GM21723 (cell line): ENCODE measurements around the gene JAKMIP2.

Experiments
- ATAC-seq: cut with Tn5 transposase; IDR thresholded peaks from one replicate; pipeline ENCODE4 v1.9.1; 2021; ENCODE audit warnings: mild to moderate bottlenecking, moderate library complexity; ENCODE audit not compliant: unreplicated experiment

Gene JAKMIP2

DNA sequence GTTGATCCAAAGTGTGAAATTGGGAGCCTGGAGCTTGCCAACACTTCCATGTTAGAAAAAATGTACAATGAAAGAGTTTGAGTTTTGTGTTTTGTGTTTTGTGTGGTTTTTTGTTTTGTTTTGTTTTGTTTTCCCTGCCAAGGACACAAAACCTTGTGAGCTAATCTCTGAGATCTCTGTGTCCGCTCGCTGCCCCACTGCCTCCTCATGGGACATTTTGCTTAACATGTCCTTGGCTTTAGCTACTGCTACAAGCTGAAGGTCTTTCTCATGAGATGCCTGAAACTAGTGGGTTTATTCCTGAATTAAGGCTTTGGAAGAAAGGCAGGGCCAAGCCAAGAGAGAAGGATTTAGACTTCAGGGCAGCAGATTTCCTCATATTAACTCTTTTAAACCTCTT lies 7.3 kb upstream of the JAKMIP2 start:
- ATAC-seq, result no peak

DNA sequence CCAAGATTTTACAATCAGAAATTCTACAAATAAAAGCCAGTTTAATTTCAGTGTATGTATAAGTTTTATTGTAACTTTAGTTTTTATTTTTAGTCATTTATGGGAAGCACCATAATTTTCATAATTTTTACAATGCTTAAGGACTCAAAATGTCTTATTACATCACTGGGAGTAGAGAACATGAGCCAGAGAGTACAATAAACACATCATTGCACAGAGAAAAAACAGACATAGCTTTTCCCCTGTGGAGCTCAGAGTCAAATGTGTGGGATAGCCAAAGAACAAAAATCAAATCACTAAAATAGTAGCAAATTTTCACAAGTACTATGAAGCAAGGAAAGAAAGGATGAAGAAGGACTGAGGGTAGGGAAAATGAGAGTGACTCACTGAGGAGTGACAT lies 5.5 kb upstream of the JAKMIP2 start:
- ATAC-seq, result no peak

- ATAC-seq, result no peak
Measured at GRCh38 chr5:147786142-147786541, 3.6 kb upstream of the JAKMIP2 start.

DNA sequence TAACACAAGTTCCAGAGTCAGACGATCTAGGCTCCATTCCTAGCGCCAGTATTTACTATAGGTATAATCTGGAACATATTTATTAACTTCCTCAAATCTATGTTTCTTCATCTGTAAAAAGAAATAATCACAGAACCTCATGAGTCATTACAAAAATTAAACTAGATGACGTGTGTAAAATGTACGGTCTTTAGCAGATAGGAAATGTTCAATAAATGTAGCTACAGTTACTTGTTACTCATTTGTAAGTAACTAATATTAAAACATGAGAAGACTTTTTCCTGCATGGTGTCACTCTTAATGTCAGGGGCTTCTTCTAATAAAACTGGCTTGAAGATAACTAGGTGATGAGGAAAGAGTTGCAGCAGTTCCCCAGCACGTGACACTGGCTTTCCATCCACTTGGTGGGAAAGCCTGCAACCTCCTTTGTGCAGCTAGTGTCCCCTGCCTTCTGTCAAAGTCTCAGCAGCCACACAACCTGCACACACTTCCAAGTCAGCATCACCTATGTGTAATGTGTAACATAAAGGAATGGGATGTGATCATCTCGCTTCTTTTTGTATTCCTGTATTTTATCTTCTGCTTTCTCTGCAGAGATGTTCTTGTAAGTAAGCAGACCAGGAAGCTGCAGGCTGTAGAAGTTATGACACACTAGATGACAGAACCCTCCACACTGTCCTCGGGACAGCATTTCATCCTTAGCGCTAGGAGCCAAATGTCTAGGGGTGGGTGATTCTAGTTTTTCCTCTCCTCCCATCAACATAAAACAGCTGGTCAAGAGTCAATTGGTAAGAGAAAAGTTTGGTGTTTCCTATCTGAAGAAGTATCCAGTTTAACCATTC lies 1.8 kb upstream of the JAKMIP2 start:
- no peak for ATAC-seq

DNA sequence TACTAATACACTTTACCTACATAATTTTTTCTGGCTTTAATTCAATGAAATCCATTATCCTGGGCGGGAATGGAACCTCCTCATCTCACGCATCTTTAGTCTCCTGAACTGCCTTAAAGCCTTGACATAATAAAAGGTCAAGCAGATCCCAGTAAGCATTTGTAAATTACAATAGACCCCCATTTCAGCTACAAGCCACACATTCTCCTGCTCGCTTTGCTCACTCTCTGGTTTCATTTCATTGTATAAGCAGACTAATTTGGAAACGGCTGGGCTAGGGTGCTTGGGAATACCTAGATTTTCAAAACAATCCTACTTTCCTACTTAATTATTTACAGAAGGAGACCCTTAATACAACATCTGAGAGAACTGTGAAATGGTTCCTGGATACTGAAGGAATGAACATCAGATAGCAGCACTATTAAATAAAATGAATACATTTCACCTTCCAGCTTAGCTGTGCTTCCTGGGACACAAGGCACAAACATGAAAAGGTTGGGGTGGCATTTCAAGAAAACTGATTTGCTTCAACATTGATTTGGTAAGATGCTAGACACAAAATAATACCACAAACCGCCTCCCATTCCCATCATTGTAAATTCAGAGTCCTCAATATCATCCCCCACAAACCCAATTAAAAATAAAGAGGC lies 1.5 kb downstream of the JAKMIP2 start:
- no peak for ATAC-seq

DNA sequence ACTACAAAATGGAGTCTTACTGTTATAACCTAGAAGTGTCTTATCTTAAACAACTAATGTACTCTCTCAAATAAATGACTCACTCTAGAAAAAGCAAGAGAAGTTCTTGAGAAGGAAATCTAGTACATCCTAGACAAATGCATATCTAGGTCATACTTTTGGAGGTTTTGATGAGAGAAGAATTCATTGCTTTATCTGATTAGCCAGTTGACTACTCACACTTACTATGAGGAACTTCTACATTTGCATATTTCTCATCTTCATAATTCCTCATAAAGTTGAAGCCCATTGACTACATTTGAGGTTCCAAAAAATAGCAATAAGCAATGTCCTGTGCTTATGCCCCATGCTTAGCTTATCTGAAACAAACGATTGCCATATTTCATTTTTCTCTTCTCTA lies 2.8 kb downstream of the JAKMIP2 start:
- no peak for ATAC-seq

GRCh38 chr5:147776989-147777388 lies 5.5 kb downstream of the JAKMIP2 start:
- ATAC-seq, result no peak

GRCh38 chr5:147773587-147773986 lies 8.9 kb downstream of the JAKMIP2 start:
- no peak for ATAC-seq

- no peak for ATAC-seq
Measured at GRCh38 chr5:147773139-147773538, 9.4 kb downstream of the JAKMIP2 start.

- ATAC-seq, result no peak
Measured at GRCh38 chr5:147767048-147767447, 15.5 kb downstream of the JAKMIP2 start.

- ATAC-seq, result no peak
Measured at GRCh38 chr5:147763791-147764525, 18.6 kb downstream of the JAKMIP2 start.

GRCh38 chr5:147760086-147760875 lies 22.2 kb downstream of the JAKMIP2 start:
- ATAC-seq, result no peak

DNA sequence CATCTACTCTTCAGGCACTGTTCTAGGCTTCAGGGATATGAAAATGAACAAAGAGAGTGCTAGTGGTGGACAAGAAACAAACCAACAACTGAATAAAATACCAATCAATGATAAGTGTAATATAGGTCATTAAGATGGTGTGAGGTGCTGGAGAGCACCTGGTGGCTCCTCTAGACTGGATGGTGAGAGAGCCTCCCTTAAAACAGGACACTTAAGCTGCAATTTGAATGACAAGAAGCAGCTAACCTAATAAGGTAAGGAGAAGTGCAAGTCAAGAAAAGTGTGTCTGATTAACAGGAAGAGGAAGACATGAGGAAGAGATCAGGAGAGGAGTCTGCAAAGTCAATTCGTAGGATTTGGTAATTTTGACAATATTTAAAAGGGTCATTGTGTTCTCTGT lies 23.1 kb downstream of the JAKMIP2 start:
- ATAC-seq, result no peak

DNA sequence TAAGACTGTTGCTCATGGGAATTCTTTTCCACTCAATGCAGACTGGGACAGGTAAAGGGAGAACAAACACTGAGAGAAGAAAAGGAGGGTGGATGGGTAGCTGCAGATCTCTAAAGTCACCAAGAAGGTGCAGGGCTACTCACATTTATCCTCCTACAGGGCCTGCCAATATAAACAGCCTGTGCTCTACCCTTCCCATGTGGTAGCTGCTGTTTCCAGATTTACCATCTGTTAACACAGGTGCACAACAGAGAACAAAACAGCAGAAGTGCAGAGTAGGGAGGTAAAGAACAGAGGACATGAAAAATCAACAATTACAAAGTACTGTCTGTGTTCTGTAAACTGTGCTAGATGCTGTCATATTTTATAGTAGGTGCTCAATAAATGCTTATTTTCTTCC lies 26.0 kb downstream of the JAKMIP2 start:
- no peak for ATAC-seq

DNA sequence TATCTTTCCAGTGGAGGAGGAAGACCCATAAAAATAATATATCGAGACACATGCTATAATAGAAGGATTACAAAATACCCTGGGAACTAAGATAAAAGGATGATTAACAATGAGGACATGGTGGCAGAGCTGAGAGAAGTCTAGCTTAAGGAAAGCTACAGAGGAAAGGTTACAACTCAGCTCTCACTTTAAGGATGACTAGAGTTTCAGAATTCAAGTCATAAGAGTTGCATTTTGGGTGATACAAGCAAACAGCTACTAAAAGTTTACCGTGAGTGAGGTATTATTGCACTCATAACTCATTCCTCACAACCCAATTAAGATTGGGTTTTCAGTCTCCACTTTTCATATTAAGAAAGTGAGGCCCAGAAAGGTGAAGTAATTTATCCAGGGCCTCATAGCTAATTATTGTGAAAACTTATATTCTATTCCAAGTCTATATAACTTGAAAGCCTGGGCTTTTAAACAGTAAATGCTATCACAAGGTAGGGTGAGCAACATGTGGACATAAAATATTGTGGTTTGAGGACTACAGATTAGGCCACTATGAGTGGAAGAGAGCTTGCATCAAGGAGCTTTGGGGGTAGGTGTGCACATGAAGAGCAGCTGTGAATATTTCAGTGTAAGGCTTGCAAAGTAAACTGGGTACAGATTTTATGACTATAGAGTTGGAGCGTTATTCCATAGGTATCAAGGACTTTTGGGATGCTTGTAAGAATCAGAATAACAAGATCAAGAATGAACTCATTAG lies 28.0 kb downstream of the JAKMIP2 start:
- no peak for ATAC-seq

- no peak for ATAC-seq
Measured at GRCh38 chr5:147753765-147754164, 28.8 kb downstream of the JAKMIP2 start.

- no peak for ATAC-seq
Measured at GRCh38 chr5:147752666-147753290, 29.8 kb downstream of the JAKMIP2 start.

DNA sequence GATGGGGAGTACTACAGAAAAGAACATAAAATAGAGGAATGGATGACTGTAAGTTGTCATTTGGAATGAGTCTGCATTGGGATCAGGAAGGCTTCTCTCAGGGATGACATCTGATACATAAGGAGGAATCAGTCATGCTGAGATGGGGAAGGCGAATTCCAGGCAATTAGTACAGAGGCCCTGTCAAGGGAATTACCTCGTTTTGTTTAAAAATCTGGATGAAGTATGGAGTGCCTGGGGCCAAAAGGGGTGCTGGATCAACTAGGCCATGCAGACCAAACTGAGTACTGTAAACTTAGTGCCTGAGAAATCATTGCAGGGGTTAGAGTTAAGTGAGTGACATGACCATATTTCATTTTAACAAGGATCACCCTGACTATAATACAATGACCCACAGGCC lies 30.5 kb downstream of the JAKMIP2 start:
- ATAC-seq, result no peak

DNA sequence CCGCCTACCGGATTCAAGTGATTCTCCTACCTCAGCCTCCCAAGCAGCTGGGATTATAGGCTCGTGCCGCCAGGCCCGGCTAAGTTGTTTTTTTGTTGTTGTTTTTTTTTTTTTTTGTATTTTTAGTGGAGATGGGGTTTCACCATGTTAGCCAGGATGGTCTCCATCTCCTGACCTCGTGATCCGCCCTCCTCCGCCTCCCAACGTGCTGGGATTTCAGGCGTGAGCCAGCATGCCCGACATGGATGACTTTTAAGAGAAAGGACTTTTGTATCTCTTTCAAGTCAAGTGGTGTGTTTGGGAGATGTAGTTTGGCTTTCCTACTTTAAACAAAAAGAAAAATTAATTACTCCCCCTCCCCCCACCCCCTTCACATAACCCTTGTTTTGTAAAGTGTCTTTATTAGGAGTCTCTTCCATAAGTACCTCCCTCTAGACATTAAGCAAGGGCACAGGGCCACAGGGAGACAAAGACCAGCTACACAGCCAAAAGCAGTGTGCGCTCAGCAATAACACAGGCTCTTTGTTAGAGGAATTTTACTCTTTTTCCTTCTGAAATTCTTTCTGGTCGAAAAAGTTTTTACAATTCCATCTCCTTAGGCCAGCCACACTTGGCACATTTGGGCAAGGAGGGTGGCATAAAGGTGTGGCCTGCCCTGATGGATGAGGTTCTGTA lies 31.2 kb downstream of the JAKMIP2 start:
- no peak for ATAC-seq
